Peyer's patch (tissue), 4 donors: ENCODE data around the gene LARP1.

Source experiments
- POLR2A ChIP-seq, 2 donors: fragments of 450-650 bp; IDR thresholded peaks; one replicate each; pipeline ENCODE4 v1.5.1; 2017; ENCODE audit warnings: antibody characterized with exemption in 2 of 2, mild to moderate bottlenecking in 2 of 2, moderate library complexity in 2 of 2
- TF ChIP-seq, protein P1 (sequence below), 6 experiments: fragments of 450-650 bp in 4 of 6; fragments of 200-600 bp in 2 of 6; sonication (generic) in 1 of 6; IDR thresholded peaks; one replicate each; pipeline ENCODE4 v1.5.1; 2017 to 2019; ENCODE audit warnings: antibody characterized with exemption in 6 of 6, mild to moderate bottlenecking in 3 of 6, moderate library complexity in 1 of 6

DNA sequence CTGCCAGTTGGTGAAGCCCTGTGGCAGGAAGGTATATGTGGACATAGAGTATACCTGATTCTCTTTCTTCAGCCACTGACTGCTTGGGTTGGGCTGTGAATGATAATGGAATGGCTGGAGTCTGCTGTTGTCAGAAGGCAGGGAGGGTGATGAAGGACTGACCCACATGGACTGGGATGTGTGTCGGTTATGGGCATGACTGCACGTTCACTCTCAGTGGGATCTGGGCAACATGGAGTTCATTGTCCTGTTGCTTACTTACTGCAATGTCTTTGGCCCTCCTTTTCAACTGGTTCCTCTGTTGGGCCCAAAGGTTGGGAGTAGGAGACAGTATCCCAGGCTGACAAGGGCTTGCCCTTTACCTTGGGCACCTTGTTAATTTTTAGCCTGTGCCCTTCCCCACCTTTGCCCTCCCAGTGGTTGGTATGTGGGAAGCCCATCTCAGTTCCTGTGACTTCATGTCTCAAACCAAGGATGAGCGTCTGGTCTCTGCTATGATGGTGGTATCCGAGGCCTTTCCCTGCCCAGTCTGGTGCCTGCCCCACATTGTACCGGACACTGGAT, 60.6 kb downstream of the LARP1 start:
- TF ChIP-seq, protein P1, sequence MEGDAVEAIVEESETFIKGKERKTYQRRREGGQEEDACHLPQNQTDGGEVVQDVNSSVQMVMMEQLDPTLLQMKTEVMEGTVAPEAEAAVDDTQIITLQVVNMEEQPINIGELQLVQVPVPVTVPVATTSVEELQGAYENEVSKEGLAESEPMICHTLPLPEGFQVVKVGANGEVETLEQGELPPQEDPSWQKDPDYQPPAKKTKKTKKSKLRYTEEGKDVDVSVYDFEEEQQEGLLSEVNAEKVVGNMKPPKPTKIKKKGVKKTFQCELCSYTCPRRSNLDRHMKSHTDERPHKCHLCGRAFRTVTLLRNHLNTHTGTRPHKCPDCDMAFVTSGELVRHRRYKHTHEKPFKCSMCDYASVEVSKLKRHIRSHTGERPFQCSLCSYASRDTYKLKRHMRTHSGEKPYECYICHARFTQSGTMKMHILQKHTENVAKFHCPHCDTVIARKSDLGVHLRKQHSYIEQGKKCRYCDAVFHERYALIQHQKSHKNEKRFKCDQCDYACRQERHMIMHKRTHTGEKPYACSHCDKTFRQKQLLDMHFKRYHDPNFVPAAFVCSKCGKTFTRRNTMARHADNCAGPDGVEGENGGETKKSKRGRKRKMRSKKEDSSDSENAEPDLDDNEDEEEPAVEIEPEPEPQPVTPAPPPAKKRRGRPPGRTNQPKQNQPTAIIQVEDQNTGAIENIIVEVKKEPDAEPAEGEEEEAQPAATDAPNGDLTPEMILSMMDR (IDR thresholded peaks at IDR 0.05), result no peak
- no peak for TF ChIP-seq POLR2A (IDR thresholded peaks at IDR 0.05)
